HS-27A (cell line): ENCODE results near the gene PALS2.

Source experiments
- DNase-seq: peaks from one replicate; pipeline ENCODE4 v3.0.0-alpha.2; 2012; ENCODE audit warnings: low read depth, missing footprints

The PALS2 gene

DNA sequence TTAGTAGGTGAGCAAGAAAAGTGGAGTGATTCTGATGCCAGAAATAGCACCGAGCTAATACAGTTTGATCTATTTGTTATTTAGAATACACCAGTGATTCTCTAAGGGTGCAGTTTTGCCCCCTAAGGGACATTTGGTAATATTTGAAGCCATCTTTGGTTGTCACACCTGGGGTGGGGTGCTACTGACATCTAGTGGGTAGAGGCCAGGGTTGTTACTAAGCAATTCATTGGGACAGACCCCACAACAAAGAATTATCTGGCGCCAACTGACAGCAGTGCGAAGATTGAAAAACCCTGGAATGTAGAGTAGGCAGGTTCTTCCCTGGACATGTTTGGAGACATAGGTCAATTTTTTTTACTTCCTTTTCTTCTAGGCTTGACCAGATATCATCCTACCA lies 14.6 kb downstream of the PALS2 start:
- no peak for DNase-seq

DNA sequence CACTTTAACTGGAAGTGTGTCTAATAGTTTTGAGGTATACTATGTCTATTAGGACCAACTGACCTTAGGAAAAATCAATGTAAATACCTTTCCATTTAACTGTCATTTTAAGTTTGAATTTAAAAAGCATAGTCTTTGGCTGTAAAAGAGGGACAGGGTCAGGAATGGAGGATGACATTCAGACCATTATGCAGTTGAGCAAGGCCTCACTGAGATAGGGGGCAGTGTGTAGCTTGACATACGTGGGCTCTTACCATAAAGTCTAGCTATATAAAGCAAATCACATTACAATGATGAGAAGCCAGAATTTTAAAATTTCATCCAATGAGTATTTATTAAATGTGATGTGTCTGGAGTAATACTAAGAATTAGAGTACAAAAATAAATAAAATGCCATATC lies 17.9 kb downstream of the PALS2 start:
- DNase-seq: no peak

DNA sequence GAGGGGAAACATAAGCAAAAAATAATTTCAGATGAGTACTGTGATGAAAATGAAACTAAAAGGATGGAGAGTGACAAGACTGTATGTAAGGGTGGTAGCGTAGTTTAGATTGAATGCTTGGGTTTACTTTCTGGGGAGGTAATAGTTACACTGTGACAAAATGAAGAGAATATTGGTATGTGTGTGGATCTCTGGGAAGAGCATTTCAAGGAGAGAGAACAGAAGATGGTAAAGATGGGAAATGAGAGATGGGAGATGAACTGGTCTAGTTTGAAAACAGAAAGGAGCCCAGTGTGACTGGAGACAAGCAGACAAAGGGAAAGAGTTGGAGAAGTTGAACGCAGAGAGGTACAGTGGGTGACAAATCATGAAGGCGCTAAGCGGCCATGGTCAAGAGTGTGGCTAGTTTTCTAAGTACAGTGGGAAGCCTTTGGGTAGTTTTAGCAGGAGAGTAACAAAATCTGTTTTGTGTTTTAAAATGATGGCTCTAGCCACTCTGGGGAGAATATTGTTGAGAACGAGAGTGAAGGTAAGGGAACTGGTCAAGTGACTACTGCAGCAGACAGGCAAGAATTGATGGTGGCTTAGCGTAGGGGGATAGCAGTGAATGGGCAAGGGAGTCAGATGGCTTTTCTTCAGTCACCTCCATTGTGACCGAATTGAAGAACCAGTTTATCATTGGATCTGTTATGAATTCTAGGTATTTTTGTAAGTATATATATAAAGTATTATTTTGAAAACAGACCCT lies 22.6 kb downstream of the PALS2 start:
- no peak for DNase-seq

DNA sequence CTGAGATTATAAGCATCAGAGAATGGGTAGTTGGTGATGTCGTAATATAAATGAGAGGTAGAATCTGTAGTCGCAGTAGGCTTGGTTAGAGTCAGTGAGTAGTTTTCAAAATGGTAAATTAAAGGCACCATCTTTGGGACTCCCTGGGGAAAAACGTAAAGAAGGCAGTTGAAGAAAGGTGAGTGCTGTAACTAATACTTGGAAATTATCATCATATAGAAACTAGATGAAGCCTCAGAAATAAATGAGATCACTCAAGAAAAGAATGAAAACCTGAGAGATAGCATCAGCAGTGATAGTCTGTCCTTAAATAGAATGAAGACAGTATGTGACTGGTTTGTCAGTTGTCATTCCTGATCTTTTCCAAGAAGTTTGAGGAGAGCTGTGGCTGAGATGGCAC lies 23.8 kb downstream of the PALS2 start:
- no peak for DNase-seq

- no peak for DNase-seq
These were observed 28.3 kb downstream of the PALS2 start for GRCh38 chr7:24601600-24601999.

- DNase-seq: no peak
These were observed 29.7 kb downstream of the PALS2 start for GRCh38 chr7:24602860-24603456.

DNA sequence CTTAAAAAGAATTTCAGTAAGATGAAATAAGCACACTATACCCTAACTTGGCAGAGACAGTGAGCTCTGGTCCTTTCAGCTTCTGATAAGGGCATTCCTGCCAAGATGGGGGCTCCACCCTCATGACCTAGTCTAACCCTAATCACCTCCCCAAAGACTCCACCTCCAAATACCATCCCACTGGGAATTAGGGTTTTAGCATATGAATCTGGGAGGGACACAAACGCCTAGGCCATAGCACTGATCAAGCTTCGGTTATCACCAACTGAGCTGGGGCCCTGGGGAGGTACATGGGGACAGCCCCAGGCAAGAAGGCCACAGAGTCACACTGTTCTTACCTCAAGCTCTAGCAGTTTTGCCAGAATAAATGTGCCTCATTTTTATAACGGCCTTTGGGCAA lies 31.4 kb downstream of the PALS2 start:
- DNase-seq: no peak

DNA sequence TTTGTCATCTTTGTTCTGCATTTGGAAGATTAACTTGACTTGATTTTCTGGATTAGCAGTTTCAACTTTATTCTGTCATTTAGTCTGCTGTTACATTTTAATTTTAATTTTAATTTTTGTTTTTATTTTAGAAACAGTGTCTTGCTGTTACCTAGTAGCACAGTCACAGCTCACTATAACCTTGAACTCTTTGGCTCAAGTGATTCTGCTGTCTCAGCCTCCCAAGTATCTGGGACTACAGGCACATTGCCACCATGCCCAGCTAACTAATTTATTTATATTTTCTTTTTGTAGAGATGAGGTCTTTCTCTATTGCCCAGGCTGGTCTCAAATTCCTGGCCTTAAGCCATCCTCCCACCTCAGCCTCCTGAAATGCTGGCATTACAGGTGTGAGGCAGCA lies 35.3 kb downstream of the PALS2 start:
- no peak for DNase-seq

DNA sequence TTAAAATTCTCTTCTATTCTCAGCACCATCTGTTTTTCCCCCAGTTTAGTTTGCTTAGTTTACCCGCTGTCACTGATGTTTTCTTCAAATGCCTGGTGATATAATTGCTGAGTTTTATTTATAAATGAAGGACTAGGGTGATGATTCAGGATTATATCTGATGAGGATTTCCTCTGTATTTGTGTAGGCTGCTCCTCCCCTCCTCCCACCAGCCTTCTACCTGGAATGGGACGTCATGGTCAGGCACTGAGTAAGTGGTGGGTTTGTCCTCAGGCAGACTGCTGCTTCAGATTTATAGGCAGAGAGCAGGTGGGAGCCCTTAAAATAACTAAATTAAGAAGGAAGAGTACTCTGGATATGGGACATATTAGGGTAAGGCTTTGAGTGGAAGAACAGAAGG lies 35.8 kb downstream of the PALS2 start:
- DNase-seq: no peak

GRCh38 chr7:24609570-24609969 lies 36.3 kb downstream of the PALS2 start:
- DNase-seq: no peak

DNA sequence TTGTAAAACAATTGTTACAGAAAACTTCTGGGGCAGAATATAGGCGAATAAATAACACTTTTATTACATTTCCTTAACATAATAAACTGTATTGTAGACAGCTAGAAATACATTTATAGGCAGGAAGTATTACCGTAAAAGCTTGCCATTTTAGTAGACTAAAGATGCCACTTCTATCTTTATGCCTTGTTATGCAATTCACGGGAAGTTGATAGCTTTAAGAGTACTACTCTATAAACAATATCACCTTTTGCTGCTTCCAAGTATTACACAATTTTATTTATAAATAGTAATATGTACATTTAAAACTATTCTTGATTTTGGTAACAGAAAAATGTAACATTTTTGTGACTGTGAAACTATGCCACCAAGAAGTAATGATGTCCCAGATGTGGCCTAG lies 37.9 kb downstream of the PALS2 start:
- no peak for DNase-seq

DNA sequence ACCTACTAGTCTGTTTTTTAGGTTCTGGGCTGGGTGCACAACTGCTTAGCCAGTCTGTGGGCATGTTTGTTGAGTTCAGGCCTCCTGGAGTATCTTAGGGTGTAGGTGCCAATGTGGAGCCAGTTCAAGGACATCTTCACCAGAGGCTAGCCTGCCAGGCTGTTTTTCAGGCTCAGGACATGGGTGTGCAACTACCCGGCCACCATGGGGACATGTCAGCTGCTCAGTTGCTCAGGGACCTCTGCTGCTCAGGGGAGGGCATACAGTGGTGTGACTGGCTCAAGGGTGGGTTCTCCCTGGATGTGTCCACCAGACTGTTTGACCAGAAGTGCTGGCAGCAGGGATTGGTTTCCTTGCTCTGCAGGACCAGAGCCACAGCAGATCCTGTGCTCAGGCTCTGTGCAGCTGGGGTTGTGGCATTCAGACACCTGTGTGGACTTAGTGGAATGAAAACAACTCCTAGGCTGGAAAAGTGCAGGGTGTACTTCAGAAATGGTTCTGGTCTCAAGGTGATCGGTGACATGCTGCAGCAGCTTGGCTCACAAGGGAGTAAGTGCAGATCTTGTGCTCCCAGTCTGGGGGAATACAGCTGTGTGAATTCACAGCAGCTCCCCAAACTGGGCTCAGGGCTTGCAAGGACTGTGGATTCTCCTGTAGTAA lies 44.8 kb downstream of the PALS2 start:
- no peak for DNase-seq

DNA sequence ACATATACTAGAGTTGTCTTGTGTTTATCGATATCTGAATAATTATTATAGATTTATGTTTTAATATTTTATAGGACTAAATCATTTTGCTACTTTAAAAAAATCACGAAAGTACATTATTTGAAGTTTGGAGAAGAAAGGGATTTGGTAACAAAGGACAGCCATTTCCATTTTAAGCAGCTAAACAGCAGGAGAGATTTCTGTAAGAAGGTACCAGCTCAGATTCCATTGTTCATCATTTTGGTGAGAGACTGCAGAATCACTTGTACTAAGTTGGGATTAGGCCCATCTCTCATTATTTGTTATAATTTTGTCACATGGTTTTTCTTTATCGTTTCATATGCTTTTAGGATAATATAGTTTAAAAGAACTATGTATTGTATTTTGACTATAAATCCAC lies 46.7 kb downstream of the PALS2 start:
- DNase-seq: no peak

- no peak for DNase-seq
These were observed 49.5 kb downstream of the PALS2 start for GRCh38 chr7:24622646-24623182.
